H9 (cell line): ENCODE measurements around the gene NPIPB6. TPM values are rescaled to one million over a fixed set of nuclear protein-coding genes. Genes with fewer than 3 reads are reported as not detected.

Source experiments
- DNase-seq: peaks from one replicate; pipeline ENCODE4 v3.0.0-alpha.2; 2017
- H2AFZ ChIP-seq: one replicate; pipeline ENCODE4 v1.6.1; 2013; ENCODE audit warnings: mild to moderate bottlenecking, low read length, control low read depth, moderate library complexity
- H2AK5ac ChIP-seq: 2 replicates; pipeline ENCODE4 v1.6.1; 2013; ENCODE audit warnings: low read length, control low read depth, mixed read lengths; ENCODE audit not compliant: insufficient read length
- H2BK120ac ChIP-seq: one replicate; pipeline ENCODE4 v1.6.1; 2013; ENCODE audit warnings: low read depth, mild to moderate bottlenecking, low read length, control low read depth, inconsistent platforms; ENCODE audit not compliant: poor library complexity, severe bottlenecking
- H2BK12ac ChIP-seq: 2 replicates; pipeline ENCODE4 v1.6.1; 2013; ENCODE audit warnings: low read length, control low read depth, mixed read lengths, low read depth; ENCODE audit not compliant: insufficient read length
- H2BK15ac ChIP-seq: 2 replicates; pipeline ENCODE4 v1.6.1; 2013; ENCODE audit warnings: low read depth, low read length, control low read depth
- H2BK20ac ChIP-seq: one replicate; pipeline ENCODE4 v1.6.1; 2013; ENCODE audit warnings: low read depth, mild to moderate bottlenecking, low read length, control low read depth, inconsistent platforms; ENCODE audit not compliant: poor library complexity, severe bottlenecking
- H2BK5ac ChIP-seq: 2 replicates; pipeline ENCODE4 v1.6.1; 2013; ENCODE audit warnings: low read length, control low read depth, mixed read lengths; ENCODE audit not compliant: insufficient read length
- H3K14ac ChIP-seq: 2 replicates; pipeline ENCODE4 v1.6.1; 2013; ENCODE audit warnings: low read length, control low read depth; ENCODE audit not compliant: insufficient read depth
- H3K18ac ChIP-seq: 2 replicates; pipeline ENCODE4 v1.6.1; 2013; ENCODE audit warnings: low read depth, mild to moderate bottlenecking, mixed read lengths, low read length, control low read depth; ENCODE audit not compliant: insufficient read length
- H3K23ac ChIP-seq: 2 replicates; pipeline ENCODE4 v1.6.1; 2013; ENCODE audit warnings: low read length, control low read depth, mixed read lengths, low read depth; ENCODE audit not compliant: insufficient read length
- H3K23me2 ChIP-seq: 2 replicates; pipeline ENCODE4 v1.6.1; 2013; ENCODE audit warnings: low read depth, mild to moderate bottlenecking, mixed read lengths, low read length, control low read depth; ENCODE audit not compliant: insufficient read length, poor library complexity, severe bottlenecking
- H3K27ac ChIP-seq: 2 replicates; pipeline ENCODE4 v1.5.1; 2013; ENCODE audit warnings: low read length, control low read depth, mixed read lengths, low read depth; ENCODE audit not compliant: insufficient read length
- H3K27me3 ChIP-seq: 2 replicates; pipeline ENCODE4 v1.6.1; 2013; ENCODE audit warnings: low read length, control low read depth, inconsistent platforms; ENCODE audit not compliant: insufficient read depth
- H3K4ac ChIP-seq: 2 replicates; pipeline ENCODE4 v1.6.1; 2013; ENCODE audit warnings: low read depth, mild to moderate bottlenecking, control low read depth, inconsistent platforms, low read length, moderate library complexity
- H3K4me1 ChIP-seq: 2 replicates; pipeline ENCODE4 v1.6.1; 2013; ENCODE audit warnings: low read length, control low read depth, inconsistent platforms; ENCODE audit not compliant: insufficient read depth
- H3K4me2 ChIP-seq: 2 replicates; pipeline ENCODE4 v1.6.1; 2013; ENCODE audit warnings: low read length, control low read depth, mixed read lengths; ENCODE audit not compliant: insufficient read length, insufficient read depth
- H3K56ac ChIP-seq: 2 replicates; pipeline ENCODE4 v1.6.1; 2013; ENCODE audit warnings: low read depth, mild to moderate bottlenecking, mixed read lengths, low read length, control low read depth; ENCODE audit not compliant: insufficient read length
- H3K79me1 ChIP-seq: 2 replicates; pipeline ENCODE4 v1.6.1; 2013; ENCODE audit warnings: low read depth, mild to moderate bottlenecking, moderate library complexity, low read length, control low read depth, inconsistent platforms; ENCODE audit not compliant: insufficient read depth, poor library complexity, severe bottlenecking
- H3K79me2 ChIP-seq: 2 replicates; pipeline ENCODE4 v1.6.1; 2013; ENCODE audit warnings: low read length, control low read depth, inconsistent platforms; ENCODE audit not compliant: insufficient read depth
- H3K9ac ChIP-seq: 2 replicates; pipeline ENCODE4 v1.6.1; 2013; ENCODE audit warnings: low read length, control low read depth, mixed read lengths; ENCODE audit not compliant: insufficient read length; ENCODE audit errors: extremely low read depth
- H3K9me3 ChIP-seq: one replicate; pipeline ENCODE4 v1.6.1; 2013; ENCODE audit warnings: low read depth, low read length, inconsistent platforms; ENCODE audit not compliant: control insufficient read depth
- H3T11ph ChIP-seq: one replicate; pipeline ENCODE4 v1.6.1; 2013; ENCODE audit warnings: mild to moderate bottlenecking, low read length, control low read depth, inconsistent platforms
- H4K20me1 ChIP-seq: one replicate; pipeline ENCODE4 v1.6.1; 2013; ENCODE audit not compliant: control insufficient read depth, insufficient read length, insufficient read depth
- H4K5ac ChIP-seq: 2 replicates; pipeline ENCODE4 v1.6.1; 2013; ENCODE audit warnings: low read depth, mild to moderate bottlenecking, mixed read lengths, low read length, control low read depth; ENCODE audit not compliant: insufficient read length
- H4K8ac ChIP-seq: replicated peaks from 2 replicates; pipeline ENCODE4 v1.6.1; 2013; ENCODE audit warnings: low read length, control low read depth, mixed read lengths, low read depth; ENCODE audit not compliant: insufficient read length
- H4K91ac ChIP-seq: 2 replicates; pipeline ENCODE4 v1.6.1; 2013; ENCODE audit warnings: low read depth, mild to moderate bottlenecking, moderate library complexity, mixed read lengths, low read length, control low read depth; ENCODE audit not compliant: insufficient read length
- H3K27ac Mint-ChIP-seq, 3 experiments: 2 replicates in 2 of 3; 3 replicates in 1 of 3; pipeline ENCODE4 v1.8.0; 2020 to 2021; ENCODE audit warnings: mixed read lengths in 3 of 3, mild to moderate bottlenecking in 1 of 3, moderate library complexity in 1 of 3
- H3K27me3 Mint-ChIP-seq: 2 replicates; pipeline ENCODE4 v1.8.0; 2021; ENCODE audit warnings: low read depth, mild to moderate bottlenecking, moderate library complexity, mixed read lengths
- H3K36me3 Mint-ChIP-seq, 3 experiments: 2 replicates in 2 of 3; 3 replicates in 1 of 3; pipeline ENCODE4 v1.8.0; 2020 to 2021; ENCODE audit warnings: low read depth in 3 of 3, mixed read lengths in 3 of 3; ENCODE audit not compliant: insufficient read depth in 1 of 3
- H3K4me1 Mint-ChIP-seq, 2 experiments: 2 replicates each; pipeline ENCODE4 v1.8.0; 2020; ENCODE audit warnings: mixed read lengths in 2 of 2
- H3K4me3 Mint-ChIP-seq, 2 experiments: 2 replicates in 1 of 2; 3 replicates in 1 of 2; pipeline ENCODE4 v1.8.0; 2020 to 2021; ENCODE audit warnings: mild to moderate bottlenecking in 2 of 2, mixed read lengths in 2 of 2, moderate library complexity in 1 of 2
- H3K9me3 Mint-ChIP-seq, 2 experiments: 2 replicates in 1 of 2; 3 replicates in 1 of 2; pipeline ENCODE4 v1.8.0; 2020; ENCODE audit warnings: mild to moderate bottlenecking in 2 of 2, mixed read lengths in 2 of 2, moderate library complexity in 1 of 2
- CTCF ChIP-seq: fragments of 200-600 bp; sonication (generic); conservative IDR thresholded peaks from 3 replicates; pipeline ENCODE4 v1.8.0; 2021; ENCODE audit warnings: antibody characterized with exemption, mild to moderate bottlenecking
- total RNA-seq: library from RNA; stranded (reverse); gene quantifications from 2 replicates; pipeline ENCODE4 v1.2.1, GENCODE V29; 2021

The NPIPB6 gene
- total RNA-seq, 1 experiment from 2014 or later, result 5.2 TPM

GRCh38 chr16:28303132-28303531, 60.2 kb downstream of the NPIPB6 start:
- no peak overlapping the region for H4K8ac ChIP-seq
- no peak overlapping the region for H2BK20ac ChIP-seq
- H2AK5ac ChIP-seq, result no peak overlapping the region
- H2AFZ ChIP-seq, result no peak overlapping the region
- Mint-ChIP-seq H3K9me3 (no peaks in the 10 kb centered on the region), H3K4me1 (peaks cover 10 to 20% of the 10 kb centered on the region in 2 experiments), H3K36me3 (peaks cover 31 to 49% (median 36%) of the 10 kb centered on the region in 3 experiments), H3K27ac (peak overlapping the region in 2 of 3 experiments; percentile 53 to 70; a peak in 1 of 7 replicates), H3K4me3 (no peak overlapping the region), H3K27me3 (no peaks in the 10 kb centered on the region)
- no peak overlapping the region for H3K14ac ChIP-seq
- H3K9ac ChIP-seq, result no peak overlapping the region
- no peak overlapping the region for H3K27ac ChIP-seq
- H3K4me1 ChIP-seq, result peaks cover 4% of the 10 kb centered on the region; the same call in 1 of the 2 replicates
- H2BK120ac ChIP-seq, result no peak overlapping the region
- no peaks in the 10 kb centered on the region for H3K23me2 ChIP-seq
- H4K20me1 ChIP-seq, result peaks cover 4% of the 10 kb centered on the region
- no peak overlapping the region for H3T11ph ChIP-seq
- H4K5ac ChIP-seq, result no peak overlapping the region
- no peaks in the 10 kb centered on the region for H3K9me3 ChIP-seq
- no peak overlapping the region for H4K91ac ChIP-seq
- no peak for DNase-seq
- no peak overlapping the region for H3K56ac ChIP-seq
- TF ChIP-seq CTCF, result no peak
- no peak overlapping the region for H2BK5ac ChIP-seq
- peaks cover 15% of the 10 kb centered on the region for H3K79me1 ChIP-seq
- no peak overlapping the region for H2BK12ac ChIP-seq
- no peak overlapping the region for H3K18ac ChIP-seq
- H3K27me3 ChIP-seq, result no peaks in the 10 kb centered on the region
- no peak overlapping the region for H2BK15ac ChIP-seq
- H3K79me2 ChIP-seq, result peaks cover 15% of the 10 kb centered on the region; the same call in 1 of the 2 replicates
- H3K4me2 ChIP-seq, result no peak overlapping the region
- no peak overlapping the region for H3K23ac ChIP-seq
- no peak overlapping the region for H3K4ac ChIP-seq
